Thoracic aorta (tissue), 2 donors: ENCODE results near the gene KCNQ5. TPM values are rescaled to one million over a fixed set of nuclear protein-coding genes. Genes with fewer than 3 reads are reported as not detected.
"Not testable (repeated sequence)": the region's sequence is repeated elsewhere in the genome, so short reads cannot be mapped to it uniquely, and the experiment has no call there.

ENCODE experiments used
- ATAC-seq: fragments of 150-250 bp; one replicate; pipeline ENCODE4 v1.8.0; 2017; ENCODE audit warnings: low read depth; ENCODE audit not compliant: insufficient number of reproducible peaks, low FRiP score
- DNase-seq: peaks from one replicate; pipeline ENCODE4 v3.0.0-alpha.2; 2020; ENCODE audit warnings: low spot score
- H3K27ac ChIP-seq, 2 donors: fragments of 200-600 bp; sonication (generic); 1 replicate in 1 of 2; 2 replicates in 1 of 2; pipeline ENCODE4 v1.5.1; 2016; ENCODE audit warnings: mild to moderate bottlenecking in 2 of 2, moderate library complexity in 2 of 2
- H3K27me3 ChIP-seq: fragments of 200-600 bp; sonication (generic); replicated peaks from 2 replicates; pipeline ENCODE4 v1.6.0; 2016; ENCODE audit warnings: mild to moderate bottlenecking; ENCODE audit not compliant: insufficient read depth
- H3K36me3 ChIP-seq: fragments of 200-600 bp; sonication (generic); one replicate; pipeline ENCODE4 v1.5.1; 2016
- H3K4me1 ChIP-seq, 2 donors: fragments of 200-600 bp; sonication (generic); 1 replicate in 1 of 2; 2 replicates in 1 of 2; pipeline versions ENCODE4 v1.5.1 to v1.6.0; 2016; ENCODE audit warnings: low read depth in 2 of 2, mild to moderate bottlenecking in 1 of 2; ENCODE audit not compliant: control insufficient read depth in 1 of 2
- H3K4me3 ChIP-seq: fragments of 200-600 bp; sonication (generic); 2 replicates; pipeline ENCODE4 v1.5.1; 2016; ENCODE audit warnings: mild to moderate bottlenecking
- H3K9me3 ChIP-seq: fragments of 200-600 bp; sonication (generic); 2 replicates; pipeline ENCODE4 v1.5.1; 2016
- CTCF ChIP-seq: fragments of 200-600 bp; sonication (generic); IDR thresholded peaks from one replicate; pipeline ENCODE4 v1.5.1; 2019; ENCODE audit warnings: antibody characterized with exemption
- total RNA-seq, 2 donors: library from RNA; depleted of rRNA; stranded (reverse); fragments of >200 nt; gene quantifications; one replicate each; pipeline versions ENCODE4 v1.1.0 to v1.2.3, GENCODE V29; 2016

The KCNQ5 gene
- total RNA-seq = 1 to 10 TPM; 7.3 to 8.5 TPM

- H3K9me3 ChIP-seq = no peaks in the 10 kb centered on the region
- no peaks in the 10 kb centered on the region for H3K36me3 ChIP-seq
- peak within 1 kb of the TSS; percentile 78 to 79 for H3K27ac ChIP-seq
- TF ChIP-seq CTCF = no peak
- DNase-seq = no peak
- H3K4me1 ChIP-seq = peaks cover 15 to 24% of the 10 kb centered on the region in 2 donors
- H3K27me3 ChIP-seq = no peaks in the 10 kb centered on the region
- ATAC-seq = peak; percentile 33
- peak within 1 kb of the TSS; percentile 87 for H3K4me3 ChIP-seq
These were observed at the start of gene KCNQ5 for GRCh38 chr6:72621291-72622093. Gene KCNQ5 (plus strand): TSS chr6:72622064.

- Histone ChIP-seq H3K4me1 (no peaks in the 10 kb centered on the region), H3K27me3 (no peaks in the 10 kb centered on the region), H3K4me3 (no peak overlapping the region), H3K9me3 (no peaks in the 10 kb centered on the region), H3K36me3 (no peaks in the 10 kb centered on the region), H3K27ac (no peak overlapping the region)
- no peak for ATAC-seq
- DNase-seq = no peak
- TF ChIP-seq CTCF = no peak
These were observed 42.0 kb upstream of the KCNQ5 start for GRCh38 chr6:72579865-72580264.

- Histone ChIP-seq H3K9me3 (no peaks in the 10 kb centered on the region), H3K4me3 (no peak overlapping the region), H3K27me3 (no peaks in the 10 kb centered on the region), H3K4me1 (no peaks in the 10 kb centered on the region), H3K27ac (no peak overlapping the region), H3K36me3 (no peaks in the 10 kb centered on the region)
- TF ChIP-seq CTCF = no peak
- ATAC-seq (no peak), DNase-seq (no peak)
These were observed 41.5 kb upstream of the KCNQ5 start for GRCh38 chr6:72580281-72580940.

- not testable (repeated sequence) for H3K27ac ChIP-seq, ATAC-seq, DNase-seq
These were observed 40.9 kb upstream of the KCNQ5 start for GRCh38 chr6:72580950-72581349.

GRCh38 chr6:72588155-72588554 lies 33.7 kb upstream of the KCNQ5 start:
- TF ChIP-seq CTCF = no peak
- Histone ChIP-seq H3K36me3 (no peaks in the 10 kb centered on the region), H3K4me1 (no peaks in the 10 kb centered on the region), H3K27me3 (no peaks in the 10 kb centered on the region), H3K9me3 (no peaks in the 10 kb centered on the region), H3K27ac (no peak overlapping the region), H3K4me3 (no peak overlapping the region)
- DNase-seq (no peak), ATAC-seq (no peak)

More at GRCh38 chr6:72580950-72581349, 40.9 kb upstream of the KCNQ5 start:
- not testable (repeated sequence) for H3K27me3 ChIP-seq, H3K4me3 ChIP-seq, H3K9me3 ChIP-seq, H3K36me3 ChIP-seq, H3K4me1 ChIP-seq
